GM18505 (cell line): ENCODE measurements around the gene RELCH.
A peak's percentile ranks its signal among the peaks of the same experiment; 100 is the strongest.

Experiments used
- ATAC-seq: cut with Tn5 transposase; IDR thresholded peaks from one replicate; pipeline ENCODE4 v1.9.1; 2021; ENCODE audit not compliant: unreplicated experiment
- POLR2A ChIP-seq: IDR thresholded peaks from 4 replicates; pipeline ENCODE4 v1.6.1; 2011; ENCODE audit warnings: borderline replicate concordance; ENCODE audit not compliant: insufficient read depth, insufficient read length; ENCODE audit errors: extremely low read depth

RELCH gene

GRCh38 chr18:62170857-62171256, 16.2 kb upstream of the RELCH start:
- TF ChIP-seq POLR2A = no peak
- ATAC-seq = no peak

- ATAC-seq = no peak
- no peak for TF ChIP-seq POLR2A
These were observed 14.8 kb upstream of the RELCH start for GRCh38 chr18:62172298-62172697.

GRCh38 chr18:62175521-62175920, 11.5 kb upstream of the RELCH start:
- TF ChIP-seq POLR2A = no peak
- no peak for ATAC-seq

DNA sequence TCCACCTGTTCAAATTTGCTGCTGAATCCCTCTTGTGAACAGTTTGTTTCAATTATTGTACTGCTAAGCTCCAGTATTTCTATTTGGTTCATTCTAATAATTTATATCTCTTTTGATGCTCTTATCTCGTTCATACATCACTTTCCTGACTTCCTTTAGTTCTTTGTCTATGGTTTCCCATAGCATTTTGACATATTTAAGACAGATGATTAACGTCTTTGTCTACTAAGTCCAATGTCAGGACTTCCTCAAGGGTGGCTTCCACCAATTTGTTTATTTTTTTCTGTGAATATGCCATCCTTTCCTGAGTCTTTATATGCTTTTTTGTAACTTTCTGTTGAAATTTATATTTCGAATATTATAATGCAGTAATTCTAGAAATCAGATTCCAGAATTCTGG, 9.8 kb upstream of the RELCH start:
- ATAC-seq = no peak
- no peak for TF ChIP-seq POLR2A

DNA sequence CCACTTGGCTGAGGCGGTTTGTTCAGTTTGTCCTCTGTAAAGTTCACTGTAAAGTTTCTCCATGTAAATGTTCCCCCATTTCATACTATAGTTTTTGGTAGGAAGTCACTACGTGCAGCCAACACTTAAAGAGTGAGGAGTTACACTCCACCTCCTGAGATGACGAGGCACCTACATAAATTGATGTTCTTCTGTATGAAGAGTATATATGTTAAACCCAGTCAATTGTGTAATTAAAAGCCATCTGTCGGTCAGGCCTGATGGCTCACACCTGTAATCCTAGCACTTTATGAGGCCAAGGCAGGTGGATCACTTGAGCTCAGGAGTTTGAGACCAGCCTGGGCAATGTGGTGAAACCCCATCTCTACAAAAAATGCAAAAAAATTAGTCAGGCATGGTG, 7.8 kb upstream of the RELCH start:
- no peak for TF ChIP-seq POLR2A
- no peak for ATAC-seq

- TF ChIP-seq POLR2A = no peak
- no peak for ATAC-seq
These were observed 4.8 kb upstream of the RELCH start for GRCh38 chr18:62182220-62182619.

- ATAC-seq = no peak
- no peak for TF ChIP-seq POLR2A
These were observed 3.4 kb upstream of the RELCH start for GRCh38 chr18:62183578-62184195.

DNA sequence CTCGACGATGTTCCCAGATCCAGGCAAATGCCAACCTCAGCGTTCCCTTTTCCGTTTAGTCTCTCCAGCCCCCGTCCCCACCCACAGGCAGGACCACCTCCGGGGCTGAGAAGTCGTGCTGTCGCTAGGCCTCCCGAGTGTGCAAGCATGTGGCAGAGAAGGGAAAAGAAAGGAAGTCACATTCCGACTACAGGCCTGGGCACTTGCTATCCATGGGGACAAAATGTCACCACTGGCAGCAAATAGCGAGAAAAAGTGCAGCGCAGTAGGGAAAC, 619 bp upstream of the RELCH start:
- peak; percentile 7 for ATAC-seq
- TF ChIP-seq POLR2A = no peak

DNA sequence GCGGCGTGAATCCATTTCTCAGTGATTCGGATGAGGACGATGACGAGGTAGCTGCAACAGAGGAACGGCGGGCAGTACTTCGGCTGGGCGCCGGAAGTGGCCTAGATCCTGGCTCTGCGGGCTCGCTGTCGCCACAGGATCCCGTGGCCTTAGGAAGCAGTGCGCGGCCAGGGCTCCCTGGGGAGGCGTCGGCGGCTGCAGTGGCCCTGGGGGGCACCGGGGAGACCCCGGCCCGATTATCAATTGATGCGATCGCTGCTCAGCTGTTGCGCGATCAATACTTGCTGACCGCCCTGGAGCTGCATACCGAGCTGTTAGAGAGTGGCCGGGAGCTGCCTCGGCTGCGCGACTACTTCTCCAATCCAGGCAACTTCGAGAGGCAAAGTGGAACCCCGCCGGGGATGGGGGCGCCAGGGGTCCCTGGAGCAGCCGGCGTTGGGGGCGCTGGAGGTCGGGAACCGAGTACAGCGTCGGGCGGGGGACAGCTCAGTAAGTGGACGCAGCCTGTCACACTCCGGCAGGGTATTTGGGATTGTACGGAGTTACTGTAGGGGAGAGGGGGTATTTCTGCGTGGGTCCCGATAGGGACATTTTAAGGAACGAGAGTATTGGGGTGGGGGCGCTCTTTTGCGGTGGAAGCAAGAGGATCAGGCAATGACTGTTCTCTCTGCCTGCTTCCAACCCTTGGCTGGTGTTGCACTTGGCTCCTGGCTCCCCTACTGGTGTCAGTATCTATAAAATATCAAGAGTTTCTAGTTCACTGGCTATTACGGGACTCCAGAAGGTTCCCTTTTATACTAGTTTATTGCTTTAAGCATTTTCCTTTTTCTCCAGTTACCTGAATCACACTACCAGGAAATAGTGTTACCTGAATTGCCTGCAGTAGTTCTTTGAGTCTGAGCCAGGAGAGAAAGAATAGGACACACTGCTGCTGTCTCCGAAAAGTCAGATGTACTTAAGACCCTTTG, 772 bp downstream of the RELCH start:
- peak; percentile 13 for ATAC-seq

DNA sequence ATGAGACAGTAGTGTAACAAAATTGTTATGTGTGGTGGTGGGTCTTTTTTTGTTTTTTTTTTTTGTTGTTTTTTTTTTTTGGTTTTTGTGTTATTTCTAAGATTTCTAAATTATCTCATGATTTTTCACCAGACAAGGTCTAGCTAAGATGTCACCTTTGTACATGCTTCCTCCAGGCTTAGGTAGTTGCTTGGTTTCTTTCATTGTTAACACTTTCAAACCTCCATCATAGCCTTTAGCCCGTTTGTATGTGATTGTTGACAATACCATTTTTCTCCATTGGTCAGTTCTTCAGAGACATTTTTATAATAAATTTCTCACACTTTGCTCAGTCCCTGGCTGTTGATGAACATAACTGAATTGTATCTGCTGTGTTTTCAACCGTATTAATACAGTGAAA, 2.2 kb downstream of the RELCH start:
- TF ChIP-seq POLR2A = no peak
- no peak for ATAC-seq

More for the DNA sequence above, 772 bp downstream of the RELCH start:
- TF ChIP-seq POLR2A = no peak

DNA sequence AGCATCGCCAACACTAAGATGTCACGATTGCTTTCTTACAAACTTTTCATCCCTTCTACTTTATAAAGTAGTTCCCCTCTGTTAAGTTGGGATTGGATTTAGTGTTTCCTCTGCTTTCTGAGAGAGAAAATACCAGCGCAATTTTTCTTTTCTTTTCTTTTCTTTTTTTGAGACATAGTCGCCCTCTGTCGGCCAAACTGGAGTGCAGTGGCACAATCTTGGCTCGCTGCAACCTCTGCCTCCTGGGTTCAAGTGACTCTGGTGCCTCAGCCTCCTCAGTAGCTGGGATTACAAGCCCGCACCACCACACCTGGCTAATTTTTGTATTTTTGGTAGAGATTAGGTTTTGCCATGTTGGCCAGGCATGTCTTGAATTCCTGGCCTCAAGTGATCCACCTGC, 9.0 kb downstream of the RELCH start:
- no peak for TF ChIP-seq POLR2A

GRCh38 chr18:62196980-62197379, 9.9 kb downstream of the RELCH start:
- TF ChIP-seq POLR2A = no peak
- ATAC-seq = no peak

More for the DNA sequence above, 9.0 kb downstream of the RELCH start:
- no peak for ATAC-seq

DNA sequence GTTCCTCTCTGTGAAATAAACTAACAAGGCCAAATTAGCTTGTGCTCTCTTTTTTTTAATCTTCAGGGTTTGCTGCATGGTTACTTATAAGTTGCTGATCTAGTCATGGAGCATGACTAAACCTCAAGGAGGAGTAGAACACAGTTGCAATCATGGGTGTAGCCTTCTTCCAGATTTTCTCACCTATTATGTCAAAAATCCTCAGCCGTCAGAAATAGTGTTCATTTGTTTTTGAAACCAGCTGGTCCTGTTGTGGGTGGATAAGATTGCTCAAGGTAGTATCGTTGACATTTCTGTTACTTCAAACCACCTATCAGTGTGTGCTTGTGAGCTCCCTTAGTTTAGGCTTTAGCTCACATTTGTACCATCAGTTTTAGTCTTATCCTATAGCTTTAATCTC, 11.2 kb downstream of the RELCH start:
- ATAC-seq = no peak
- no peak for TF ChIP-seq POLR2A

DNA sequence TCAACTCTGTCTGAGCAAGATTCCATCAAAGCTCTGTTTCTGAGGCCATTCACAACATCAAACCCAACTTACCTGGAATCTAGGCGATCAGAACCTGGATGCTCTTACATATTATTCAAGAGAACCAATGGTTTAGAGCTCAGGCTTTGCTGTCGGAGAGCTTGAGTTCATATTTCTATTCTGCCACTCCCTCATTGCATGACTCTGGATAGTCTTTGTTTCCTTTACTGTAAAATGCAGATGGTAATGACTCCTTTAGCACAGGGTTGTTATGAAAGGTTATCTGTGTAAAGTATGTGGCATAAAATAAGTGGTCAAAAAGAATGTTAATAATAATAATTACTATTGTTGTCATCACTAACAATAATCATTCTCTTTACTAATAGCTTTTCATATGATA, 12.6 kb downstream of the RELCH start:
- ATAC-seq = no peak
- TF ChIP-seq POLR2A = no peak

GRCh38 chr18:62200121-62200914, 13.3 kb downstream of the RELCH start:
- ATAC-seq = no peak
- TF ChIP-seq POLR2A = no peak

- no peak for TF ChIP-seq POLR2A
- ATAC-seq = no peak
These were observed 14.8 kb downstream of the RELCH start for GRCh38 chr18:62201870-62202269.
